ENCODE data around the gene ATP13A3.

Gene ATP13A3

DNA sequence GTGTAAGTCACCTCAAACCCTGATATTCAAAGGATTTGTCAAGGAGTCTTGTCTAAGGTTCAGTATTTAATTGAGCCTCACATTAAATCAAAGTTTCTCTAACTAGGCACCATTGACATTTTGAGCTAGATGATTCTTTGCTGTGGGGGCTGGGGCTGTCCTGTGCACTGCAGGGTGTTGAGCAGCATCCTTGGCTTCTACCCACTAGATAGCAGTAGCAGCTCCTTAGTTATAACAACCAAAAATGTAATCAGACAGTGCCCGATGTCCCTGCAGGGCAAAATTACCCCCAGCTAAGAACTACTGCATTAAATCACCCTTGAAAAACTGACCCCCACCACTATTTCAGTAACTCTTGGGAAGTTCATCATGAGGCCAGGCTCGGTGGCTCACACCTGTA lies 17.3 kb upstream of the ATP13A3 start:
- no peak for ATAC-seq
- TF ChIP-seq ISL1 (CRISPR knock-in tag; IDR thresholded peaks at IDR 0.05) (no peak), TCF4 (CRISPR knock-in tag; IDR thresholded peaks at IDR 0.05; ENCODE audit: borderline replicate concordance) (no peak), ZNF70 (CRISPR knock-in tag; IDR thresholded peaks at IDR 0.05) (no peak), CSRNP3 (CRISPR knock-in tag; IDR thresholded peaks at IDR 0.05) (no peak), ZC3H10 (CRISPR knock-in tag; IDR thresholded peaks at IDR 0.05) (no peak), CSDC2 (CRISPR knock-in tag; IDR thresholded peaks at IDR 0.05) (no peak), ESRRG (CRISPR knock-in tag; IDR thresholded peaks at IDR 0.05) (no peak), ZFP30 (CRISPR knock-in tag; IDR thresholded peaks at IDR 0.05) (no peak), ZNF8 (CRISPR knock-in tag; IDR thresholded peaks at IDR 0.05) (no peak), ZNF565 (CRISPR knock-in tag; conservative IDR thresholded peaks at IDR 0.05; ENCODE audit: low read depth) (no peak), PPARA (CRISPR knock-in tag; IDR thresholded peaks at IDR 0.05; ENCODE audit: borderline replicate concordance) (no peak), OSR1 (CRISPR knock-in tag; IDR thresholded peaks at IDR 0.05) (no peak), ARNTL (CRISPR knock-in tag; IDR thresholded peaks at IDR 0.05; ENCODE audit: borderline replicate concordance, low read depth) (no peak), PATZ1 (CRISPR knock-in tag; IDR thresholded peaks at IDR 0.05; ENCODE audit: borderline replicate concordance) (no peak), TSHZ2 (CRISPR knock-in tag; IDR thresholded peaks at IDR 0.05) (no peak), RARB (CRISPR knock-in tag; IDR thresholded peaks at IDR 0.05) (no peak)
- TF ChIP-seq, protein P1, sequence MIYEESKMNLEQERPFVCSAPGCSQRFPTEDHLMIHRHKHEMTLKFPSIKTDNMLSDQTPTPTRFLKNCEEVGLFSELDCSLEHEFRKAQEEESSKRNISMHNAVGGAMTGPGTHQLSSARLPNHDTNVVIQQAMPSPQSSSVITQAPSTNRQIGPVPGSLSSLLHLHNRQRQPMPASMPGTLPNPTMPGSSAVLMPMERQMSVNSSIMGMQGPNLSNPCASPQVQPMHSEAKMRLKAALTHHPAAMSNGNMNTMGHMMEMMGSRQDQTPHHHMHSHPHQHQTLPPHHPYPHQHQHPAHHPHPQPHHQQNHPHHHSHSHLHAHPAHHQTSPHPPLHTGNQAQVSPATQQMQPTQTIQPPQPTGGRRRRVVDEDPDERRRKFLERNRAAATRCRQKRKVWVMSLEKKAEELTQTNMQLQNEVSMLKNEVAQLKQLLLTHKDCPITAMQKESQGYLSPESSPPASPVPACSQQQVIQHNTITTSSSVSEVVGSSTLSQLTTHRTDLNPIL (CRISPR knock-in tag; IDR thresholded peaks at IDR 0.05; ENCODE audit: low read depth), result no peak

- ATAC-seq, result no peak
- TF ChIP-seq CSRNP3 (CRISPR knock-in tag; IDR thresholded peaks at IDR 0.05) (no peak), ZC3H10 (CRISPR knock-in tag; IDR thresholded peaks at IDR 0.05) (no peak), TOX (CRISPR knock-in tag; IDR thresholded peaks at IDR 0.05; ENCODE audit: borderline replicate concordance) (no peak), ESRRG (CRISPR knock-in tag; IDR thresholded peaks at IDR 0.05) (no peak), POU6F1 (CRISPR knock-in tag; IDR thresholded peaks at IDR 0.05; ENCODE audit: borderline replicate concordance, low read depth) (no peak), TSHZ2 (CRISPR knock-in tag; IDR thresholded peaks at IDR 0.05) (no peak), PATZ1 (CRISPR knock-in tag; IDR thresholded peaks at IDR 0.05; ENCODE audit: borderline replicate concordance) (no peak), PPARA (CRISPR knock-in tag; IDR thresholded peaks at IDR 0.05; ENCODE audit: borderline replicate concordance) (no peak), ZNF8 (CRISPR knock-in tag; IDR thresholded peaks at IDR 0.05) (no peak), CSDC2 (CRISPR knock-in tag; IDR thresholded peaks at IDR 0.05) (no peak), OSR1 (CRISPR knock-in tag; IDR thresholded peaks at IDR 0.05) (no peak), BACH2 (CRISPR knock-in tag; IDR thresholded peaks at IDR 0.05; ENCODE audit: borderline replicate concordance) (no peak), ZFP30 (CRISPR knock-in tag; IDR thresholded peaks at IDR 0.05) (no peak), RARB (CRISPR knock-in tag; IDR thresholded peaks at IDR 0.05) (no peak), ZNF565 (CRISPR knock-in tag; conservative IDR thresholded peaks at IDR 0.05; ENCODE audit: low read depth) (no peak), ARNTL (CRISPR knock-in tag; IDR thresholded peaks at IDR 0.05; ENCODE audit: borderline replicate concordance, low read depth) (no peak)
- TF ChIP-seq, protein P1 (CRISPR knock-in tag; IDR thresholded peaks at IDR 0.05; ENCODE audit: low read depth), result no peak
Measured at GRCh38 chr3:194503081-194503531, 16.3 kb upstream of the ATP13A3 start.
